H54 (cell line): Measurements from ENCODE around the gene TEC.
"Not testable (repeated sequence)": the region's sequence is repeated elsewhere in the genome, so short reads cannot be mapped to it uniquely, and the experiment has no call there.

Experiments used
- DNase-seq: peaks from one replicate; pipeline ENCODE4 v3.0.0; 2011; ENCODE audit warnings: low spot score, mixed read lengths; ENCODE audit not compliant: insufficient read length
- FAIRE-seq: peaks from 3 replicates; lab custom pipeline; 2011; peaks lifted over from hg19 to GRCh38; lab: Jason Lieb, UNC
- POLR2A ChIP-seq: IDR thresholded peaks from 2 replicates; pipeline ENCODE4 v1.6.1; 2011; ENCODE audit warnings: low read depth, mild to moderate bottlenecking, low read length

TEC gene

GRCh38 chr4:48205107-48205506 is 64.5 kb downstream of the TEC start:
- DNase-seq (no peak), FAIRE-seq (no peak)
- no peak for TF ChIP-seq POLR2A

- FAIRE-seq (no peak), DNase-seq (no peak)
- TF ChIP-seq POLR2A, result no peak
These were observed 65.8 kb downstream of the TEC start for GRCh38 chr4:48203819-48204218.

GRCh38 chr4:48197643-48198237 is 71.9 kb downstream of the TEC start:
- DNase-seq (no peak), FAIRE-seq (no peak)
- TF ChIP-seq POLR2A, result no peak

GRCh38 chr4:48196758-48197504 is 72.7 kb downstream of the TEC start:
- DNase-seq (no peak), FAIRE-seq (no peak)
- TF ChIP-seq POLR2A, result no peak

GRCh38 chr4:48195853-48196252 is 73.8 kb downstream of the TEC start:
- TF ChIP-seq POLR2A, result no peak
- DNase-seq (no peak), FAIRE-seq (no peak)

- no peak for TF ChIP-seq POLR2A
- FAIRE-seq (no peak), DNase-seq (no peak)
These were observed 74.3 kb downstream of the TEC start for GRCh38 chr4:48195374-48195773.

- no peak for TF ChIP-seq POLR2A
- DNase-seq (no peak), FAIRE-seq (no peak)
These were observed 74.7 kb downstream of the TEC start for GRCh38 chr4:48194971-48195370.

- FAIRE-seq (no peak), DNase-seq (no peak)
- TF ChIP-seq POLR2A, result no peak
These were observed 75.6 kb downstream of the TEC start for GRCh38 chr4:48193921-48194468.

- DNase-seq, result no peak
- FAIRE-seq, result no peak
These were observed 76.4 kb downstream of the TEC start for GRCh38 chr4:48193096-48193836.

GRCh38 chr4:48191758-48192157 is 77.9 kb downstream of the TEC start:
- FAIRE-seq (no peak), DNase-seq (no peak)
- TF ChIP-seq POLR2A, result no peak

More at GRCh38 chr4:48193096-48193836, 76.4 kb downstream of the TEC start:
- no peak for TF ChIP-seq POLR2A

- no peak for DNase-seq
- no peak for FAIRE-seq
- TF ChIP-seq POLR2A, result no peak
These were observed 78.8 kb downstream of the TEC start for GRCh38 chr4:48190839-48191238.

- DNase-seq, result no peak
- no peak for TF ChIP-seq POLR2A
- no peak for FAIRE-seq
These were observed 79.9 kb downstream of the TEC start for GRCh38 chr4:48189731-48190130.

GRCh38 chr4:48188390-48188789 is 81.2 kb downstream of the TEC start:
- no peak for TF ChIP-seq POLR2A
- FAIRE-seq (no peak), DNase-seq (no peak)

GRCh38 chr4:48187813-48188212 is 81.8 kb downstream of the TEC start:
- no peak for FAIRE-seq
- no peak for DNase-seq
- TF ChIP-seq POLR2A, result no peak

- not testable (repeated sequence) for DNase-seq, FAIRE-seq
These were observed 82.6 kb downstream of the TEC start for GRCh38 chr4:48187066-48187465.

GRCh38 chr4:48186394-48186793 is 83.2 kb downstream of the TEC start:
- FAIRE-seq, DNase-seq: not testable (repeated sequence)
